Activated naive CD4-positive, alpha-beta T cell treated with anti-CD3 and anti-CD28 coated beads, Interleukin-2, amount 50 U/mL, for 24 hours (primary cell): Measurements from ENCODE around the gene SMCR8.
"Not testable (repeated sequence)": the region's sequence is repeated elsewhere in the genome, so short reads cannot be mapped to it uniquely, and the experiment has no call there.

Experiments
- H3K27ac Mint-ChIP-seq: one replicate; pipeline ENCODE4 v1.8.0; 2021; ENCODE audit warnings: mild to moderate bottlenecking, mixed read lengths
- H3K27me3 Mint-ChIP-seq: one replicate; pipeline ENCODE4 v1.8.0; 2021; ENCODE audit warnings: mixed read lengths
- H3K36me3 Mint-ChIP-seq: one replicate; pipeline ENCODE4 v1.8.0; 2021; ENCODE audit warnings: mixed read lengths
- H3K4me1 Mint-ChIP-seq: one replicate; pipeline ENCODE4 v1.8.0; 2021; ENCODE audit warnings: mixed read lengths
- H3K4me3 Mint-ChIP-seq: one replicate; pipeline ENCODE4 v1.8.0; 2021; ENCODE audit warnings: mild to moderate bottlenecking, mixed read lengths
- H3K9me3 Mint-ChIP-seq: one replicate; pipeline ENCODE4 v1.8.0; 2021; ENCODE audit warnings: mixed read lengths

Gene SMCR8

GRCh38 chr17:18362698-18363100, 47.6 kb downstream of the SMCR8 start:
- H3K36me3 Mint-ChIP-seq, result no peaks in the 10 kb centered on the region
- no peaks in the 10 kb centered on the region for H3K27me3 Mint-ChIP-seq
- no peaks in the 10 kb centered on the region for H3K9me3 Mint-ChIP-seq
- H3K4me1 Mint-ChIP-seq, result peaks cover 13% of the 10 kb centered on the region
- H3K27ac Mint-ChIP-seq, result peak overlapping the region; percentile 46
- peak overlapping the region; percentile 93 for H3K4me3 Mint-ChIP-seq

- no peaks in the 10 kb centered on the region for H3K9me3 Mint-ChIP-seq
- peaks cover 13% of the 10 kb centered on the region for H3K4me1 Mint-ChIP-seq
- no peaks in the 10 kb centered on the region for H3K27me3 Mint-ChIP-seq
- peak within 1 kb of the TSS; percentile 46 for H3K27ac Mint-ChIP-seq
- no peaks in the 10 kb centered on the region for H3K36me3 Mint-ChIP-seq
- H3K4me3 Mint-ChIP-seq, result peak within 1 kb of the TSS; percentile 93
Measured at GRCh38 chr17:18363101-18364049, 48.3 kb downstream of the SMCR8 start, which contains the start of gene SHMT1. TSS of gene SHMT1 (minus strand) at chr17:18363550. CDS start at chr17:18355981, 7,569 bp downstream.

GRCh38 chr17:18364166-18364565, 49.1 kb downstream of the SMCR8 start:
- no peaks in the 10 kb centered on the region for H3K27me3 Mint-ChIP-seq
- H3K9me3 Mint-ChIP-seq, result no peaks in the 10 kb centered on the region
- no peak overlapping the region for H3K27ac Mint-ChIP-seq
- H3K4me1 Mint-ChIP-seq, result peaks cover 13% of the 10 kb centered on the region
- H3K36me3 Mint-ChIP-seq, result no peaks in the 10 kb centered on the region
- H3K4me3 Mint-ChIP-seq, result no peak overlapping the region

- Mint-ChIP-seq H3K27ac (no peak overlapping the region), H3K4me1 (no peaks in the 10 kb centered on the region), H3K36me3 (no peaks in the 10 kb centered on the region), H3K27me3 (peaks cover 1% of the 10 kb centered on the region), H3K9me3 (no peaks in the 10 kb centered on the region), H3K4me3 (no peak overlapping the region)
Measured at GRCh38 chr17:18368946-18369345, 53.9 kb downstream of the SMCR8 start.

- H3K4me1 Mint-ChIP-seq, result no peaks in the 10 kb centered on the region
- no peak overlapping the region for H3K27ac Mint-ChIP-seq
- H3K27me3 Mint-ChIP-seq, result peaks cover 1% of the 10 kb centered on the region
- H3K36me3 Mint-ChIP-seq, result no peaks in the 10 kb centered on the region
- H3K9me3 Mint-ChIP-seq, result no peaks in the 10 kb centered on the region
- no peak overlapping the region for H3K4me3 Mint-ChIP-seq
Measured at GRCh38 chr17:18370761-18371160, 55.7 kb downstream of the SMCR8 start.

- Mint-ChIP-seq H3K27ac (no peak overlapping the region), H3K36me3 (no peaks in the 10 kb centered on the region), H3K4me1 (no peaks in the 10 kb centered on the region), H3K4me3 (no peak overlapping the region), H3K9me3 (no peaks in the 10 kb centered on the region), H3K27me3 (peaks cover 1% of the 10 kb centered on the region)
Measured at GRCh38 chr17:18371455-18371854, 56.4 kb downstream of the SMCR8 start.

GRCh38 chr17:18373181-18373580, 58.1 kb downstream of the SMCR8 start:
- H3K4me1 Mint-ChIP-seq, H3K9me3 Mint-ChIP-seq, H3K27ac Mint-ChIP-seq, H3K4me3 Mint-ChIP-seq, H3K36me3 Mint-ChIP-seq, H3K27me3 Mint-ChIP-seq: not testable (repeated sequence)

- Mint-ChIP-seq H3K36me3 (no peaks in the 10 kb centered on the region), H3K4me1 (no peaks in the 10 kb centered on the region), H3K4me3 (no peak overlapping the region), H3K27me3 (peaks cover 1% of the 10 kb centered on the region), H3K9me3 (no peaks in the 10 kb centered on the region), H3K27ac (no peak overlapping the region)
Measured at GRCh38 chr17:18374216-18374615, 59.1 kb downstream of the SMCR8 start.
